PC-9 (cell line): ENCODE results near the gene EPHB1.

Experiments
- EZH2 ChIP-seq: fragments of 200-600 bp; sonication (generic); IDR thresholded peaks from 2 replicates; pipeline ENCODE4 v1.8.0; 2017; ENCODE audit warnings: antibody characterized with exemption, low read depth
- TF ChIP-seq, protein P1 (sequence below): fragments of 200-600 bp; sonication (generic); conservative IDR thresholded peaks from 2 replicates; pipeline ENCODE4 v1.6.1; 2017; ENCODE audit warnings: mixed run types, antibody characterized with exemption, mild to moderate bottlenecking, moderate library complexity

DNA sequence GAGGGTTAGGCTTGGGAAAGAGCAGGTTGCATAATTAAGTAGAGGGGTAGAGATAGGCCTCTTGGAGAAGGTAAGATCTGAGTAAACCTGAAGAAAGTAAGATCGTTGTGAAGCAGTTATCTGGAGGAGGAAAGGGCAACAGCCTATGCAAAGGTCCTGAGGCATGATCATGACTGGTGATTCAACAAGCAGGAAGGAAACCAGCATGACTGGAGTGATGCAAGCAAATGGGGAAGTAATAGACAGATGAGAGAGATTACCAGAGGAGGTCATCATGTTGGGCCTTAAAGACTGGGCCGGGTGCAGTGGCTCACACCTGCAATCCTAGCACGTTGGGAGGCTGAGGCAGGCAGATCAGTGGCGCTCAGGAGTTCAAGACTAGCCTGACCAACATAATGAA, 360.2 kb downstream of the EPHB1 start:
- TF ChIP-seq, protein P1, sequence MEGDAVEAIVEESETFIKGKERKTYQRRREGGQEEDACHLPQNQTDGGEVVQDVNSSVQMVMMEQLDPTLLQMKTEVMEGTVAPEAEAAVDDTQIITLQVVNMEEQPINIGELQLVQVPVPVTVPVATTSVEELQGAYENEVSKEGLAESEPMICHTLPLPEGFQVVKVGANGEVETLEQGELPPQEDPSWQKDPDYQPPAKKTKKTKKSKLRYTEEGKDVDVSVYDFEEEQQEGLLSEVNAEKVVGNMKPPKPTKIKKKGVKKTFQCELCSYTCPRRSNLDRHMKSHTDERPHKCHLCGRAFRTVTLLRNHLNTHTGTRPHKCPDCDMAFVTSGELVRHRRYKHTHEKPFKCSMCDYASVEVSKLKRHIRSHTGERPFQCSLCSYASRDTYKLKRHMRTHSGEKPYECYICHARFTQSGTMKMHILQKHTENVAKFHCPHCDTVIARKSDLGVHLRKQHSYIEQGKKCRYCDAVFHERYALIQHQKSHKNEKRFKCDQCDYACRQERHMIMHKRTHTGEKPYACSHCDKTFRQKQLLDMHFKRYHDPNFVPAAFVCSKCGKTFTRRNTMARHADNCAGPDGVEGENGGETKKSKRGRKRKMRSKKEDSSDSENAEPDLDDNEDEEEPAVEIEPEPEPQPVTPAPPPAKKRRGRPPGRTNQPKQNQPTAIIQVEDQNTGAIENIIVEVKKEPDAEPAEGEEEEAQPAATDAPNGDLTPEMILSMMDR = no peak
- TF ChIP-seq EZH2 = no peak
